Endometrial microvascular endothelial cells (primary cell): ENCODE measurements around the gene RHOT1. TPM values are rescaled to one million over a fixed set of nuclear protein-coding genes. Genes with fewer than 3 reads are reported as not detected.
"Not testable (repeated sequence)": the region's sequence is repeated elsewhere in the genome, so short reads cannot be mapped to it uniquely, and the experiment has no call there.

ENCODE experiments used
- in situ Hi-C: cut with HindIII; loops from 2 replicates; pipeline ENCODE4 v1.10.0; 2017; ENCODE audit warnings: low sequenced_read_pairs, low pct_unique_long_range_greater_than_20kb; ENCODE audit errors: inconsistent ontology term
- total RNA-seq: library from RNA; depleted of rRNA; stranded (reverse); fragments of >200 nt; gene quantifications from one replicate; pipeline ENCODE4 v1.2.3, GENCODE V29; 2015; ENCODE audit errors: inconsistent ontology term

The RHOT1 gene
- total RNA-seq, 1 donor from 2014 or later: 32.8 TPM

- in situ Hi-C loops: not testable (repeated sequence)
Observed at GRCh38 chr17:32263515-32263914, 121.2 kb downstream of the RHOT1 start.

DNA sequence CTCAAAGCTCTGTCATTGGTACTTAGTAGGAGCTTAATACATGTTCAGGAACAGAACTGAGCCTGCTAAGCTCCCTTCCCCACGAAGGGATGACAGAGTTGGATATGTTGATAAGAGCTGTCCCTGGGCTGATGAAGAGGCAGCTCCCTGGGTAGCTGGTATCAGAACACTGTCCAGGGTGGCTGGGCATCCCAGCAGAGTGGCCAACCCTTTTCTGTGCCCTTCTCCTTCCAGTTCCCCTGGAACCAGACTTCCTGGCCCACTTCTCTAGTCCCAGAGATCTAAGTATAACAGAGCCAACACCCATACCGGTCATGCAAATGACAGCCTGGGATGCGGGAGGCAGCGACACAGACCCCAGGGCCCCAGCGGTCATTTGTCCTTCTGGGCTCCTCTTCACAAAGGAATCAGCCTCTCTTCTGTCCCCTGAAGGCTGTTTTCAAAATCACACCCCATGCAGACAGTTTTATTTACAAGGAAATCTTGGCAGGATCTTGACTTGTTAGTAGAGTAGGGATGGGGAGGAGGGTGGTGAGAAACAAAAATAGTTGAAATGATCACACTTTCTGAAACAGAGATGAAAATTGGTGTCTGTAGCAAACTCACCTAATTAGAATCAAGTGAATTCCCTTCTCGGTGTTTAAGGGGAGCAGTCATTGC is 122.0 kb downstream of the RHOT1 start:
- in situ Hi-C loops: no loop called here

DNA sequence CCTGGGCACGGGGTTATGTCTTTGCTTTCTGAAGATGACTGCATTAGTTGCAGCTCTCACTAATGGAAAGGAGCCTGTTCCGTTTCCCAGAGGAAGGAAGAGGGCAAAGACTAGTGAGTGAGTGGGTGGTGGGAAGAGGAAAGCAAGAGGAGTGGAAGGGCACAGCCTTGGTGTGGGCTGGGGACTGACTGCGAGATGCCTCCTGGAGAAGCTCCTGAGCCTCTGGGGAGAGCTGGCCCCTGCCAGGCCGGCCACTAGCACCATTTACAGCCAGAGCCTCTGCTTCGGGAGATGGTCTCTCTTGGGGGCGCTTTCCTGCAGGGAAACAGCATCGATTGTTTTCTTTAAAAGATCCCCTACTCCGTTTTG is 122.5 kb downstream of the RHOT1 start:
- in situ Hi-C loops: no loop called here

GRCh38 chr17:32265192-32265923 is 123.1 kb downstream of the RHOT1 start, which contains the start of gene RHBDL3:
Gene RHBDL3 (plus strand): TSS chr17:32265832. CDS start chr17:32266190, 358 bp downstream.
- in situ Hi-C loops: no loop called here

DNA sequence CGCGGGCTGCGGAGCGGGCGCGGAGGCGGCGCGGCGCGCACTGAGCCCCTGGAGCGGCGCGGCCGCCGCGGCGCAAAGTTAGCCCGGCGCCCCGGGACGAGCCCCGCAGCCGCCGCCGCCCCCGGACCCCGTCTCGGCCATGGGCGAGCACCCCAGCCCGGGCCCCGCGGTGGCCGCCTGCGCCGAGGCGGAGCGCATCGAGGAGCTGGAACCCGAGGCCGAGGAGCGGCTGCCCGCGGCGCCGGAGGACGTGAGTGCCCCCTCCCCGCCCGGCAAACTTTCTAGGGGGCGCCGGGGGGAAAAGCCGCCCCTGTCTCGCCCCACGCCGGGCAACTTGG is 123.7 kb downstream of the RHOT1 start:
- in situ Hi-C loops: no loop called here

- in situ Hi-C loops: no loop called here
Observed at GRCh38 chr17:32266389-32267301, 124.3 kb downstream of the RHOT1 start.

- in situ Hi-C loops: no loop called here
Observed at GRCh38 chr17:32267690-32268205, 125.4 kb downstream of the RHOT1 start.

- in situ Hi-C loops: no loop called here
Observed at GRCh38 chr17:32268734-32269288, 126.5 kb downstream of the RHOT1 start.

DNA sequence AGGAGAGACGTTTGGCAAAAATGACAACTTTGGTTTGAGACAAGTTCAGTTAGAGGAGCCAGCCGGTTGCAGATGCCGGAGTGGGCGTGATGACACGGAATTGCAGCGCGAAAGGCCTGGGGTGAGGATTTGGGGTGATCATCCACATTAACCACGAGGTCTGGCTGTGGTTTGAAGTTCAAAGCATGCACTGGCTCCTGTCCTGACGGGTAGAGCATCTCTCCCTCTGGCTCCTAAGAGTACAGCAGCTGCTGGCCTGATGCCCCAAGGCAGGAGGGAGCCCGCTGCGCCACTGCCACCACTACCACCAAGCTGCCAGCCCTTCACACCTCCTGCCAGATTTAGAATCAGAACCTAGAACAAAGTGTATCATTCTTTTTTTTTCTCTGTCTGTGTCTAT is 127.1 kb downstream of the RHOT1 start:
- in situ Hi-C loops: no loop called here

DNA sequence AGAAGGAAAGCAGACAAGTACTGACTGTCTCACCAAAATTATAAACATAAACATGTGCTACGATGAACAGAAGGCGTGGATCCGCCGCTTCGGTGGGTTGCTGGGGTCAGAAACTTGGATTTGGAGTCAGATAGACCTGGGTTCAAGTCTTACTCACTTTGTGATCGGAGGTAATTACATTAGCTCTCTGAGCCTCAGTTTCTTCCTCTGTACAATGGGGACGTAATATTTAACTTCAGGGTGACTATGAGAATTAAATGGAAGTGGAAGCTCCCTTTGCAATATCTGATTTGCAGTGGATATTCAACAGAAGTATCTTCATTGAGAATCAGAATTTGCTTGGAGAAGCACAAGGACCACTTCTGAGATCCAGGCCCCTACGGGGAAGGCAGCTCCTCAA is 129.5 kb downstream of the RHOT1 start:
- in situ Hi-C loops: no loop called here

DNA sequence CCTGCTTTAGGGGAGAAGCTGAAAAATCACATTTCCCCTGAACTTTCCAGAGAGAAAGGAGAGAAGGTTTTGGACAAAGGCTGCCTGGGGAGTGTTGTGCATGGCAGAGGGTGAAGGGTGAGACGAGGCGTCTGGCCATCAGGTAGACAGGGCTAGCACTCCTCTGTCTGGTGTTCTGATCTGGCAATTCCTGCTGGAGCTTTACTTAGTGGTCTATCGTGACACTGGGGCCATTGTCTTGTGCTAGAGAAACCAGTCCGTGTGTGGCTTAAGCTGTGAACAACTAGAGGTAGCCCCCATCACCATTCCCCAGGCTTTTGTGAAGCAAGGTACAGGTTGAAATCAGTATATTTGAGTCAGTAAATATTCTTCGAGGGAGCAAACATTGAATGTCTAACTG is 131.8 kb downstream of the RHOT1 start:
- in situ Hi-C loops: no loop called here

DNA sequence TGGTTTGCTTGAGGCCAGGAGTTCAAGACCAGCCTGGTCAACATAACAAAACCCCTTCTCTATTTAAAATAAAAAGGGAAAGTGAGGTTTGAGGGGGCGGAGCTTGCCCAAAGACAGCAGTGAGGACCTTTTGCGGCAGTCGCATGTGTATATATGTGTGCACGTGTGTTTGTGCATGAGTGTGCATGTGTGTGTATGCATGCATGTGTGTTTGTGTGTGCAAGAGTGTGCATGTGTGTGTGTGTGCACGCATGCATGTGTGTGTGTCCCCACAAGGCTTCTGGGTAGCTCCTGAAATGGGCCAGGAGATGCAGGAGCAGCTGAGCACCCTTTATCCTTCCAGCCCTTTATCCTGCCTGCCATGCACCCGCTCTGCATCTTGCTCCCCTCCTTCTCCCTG is 132.3 kb downstream of the RHOT1 start:
- in situ Hi-C loops: no loop called here

Other genes with a start within 250 kb of the RHOT1 start
- gene UTP6, start 240.8 kb upstream of the RHOT1 start, total RNA-seq: 41.9 TPM
- gene SUZ12, start 205.5 kb upstream of the RHOT1 start, total RNA-seq: 24.0 TPM
- gene LRRC37B, start 135.1 kb upstream of the RHOT1 start, total RNA-seq: 3.9 TPM
- gene RHBDL3, start 123.3 kb downstream of the RHOT1 start, total RNA-seq: not detected
- gene C17orf75, start 199.7 kb downstream of the RHOT1 start, total RNA-seq: 34.5 TPM
- gene ZNF207, start 207.7 kb downstream of the RHOT1 start, total RNA-seq: 152 TPM